Testis (tissue), 2 donors: ENCODE data around the gene CALHM2.

Experiments used
- CTCF ChIP-seq, 3 experiments: fragments of 450-650 bp in 2 of 3; fragments of 200-600 bp in 1 of 3; sonication (generic) in 1 of 3; IDR thresholded peaks; one replicate each; pipeline ENCODE4 v1.5.1; 2016 to 2019; ENCODE audit warnings: antibody characterized with exemption in 3 of 3, mild to moderate bottlenecking in 2 of 3, moderate library complexity in 1 of 3
- POLR2A ChIP-seq: fragments of 450-650 bp; IDR thresholded peaks from one replicate; pipeline ENCODE4 v1.6.1; 2017; ENCODE audit warnings: antibody characterized with exemption, mild to moderate bottlenecking, moderate library complexity

GRCh38 chr10:103452506-103453230 lies 498 bp upstream of the CALHM2 start:
- TF ChIP-seq CTCF (IDR thresholded peaks at IDR 0.05) (no peak), POLR2A (no peak)
